Skin epidermis (tissue), 12 donors: ENCODE results near the gene PAMR1.
"Not testable (repeated sequence)": the region's sequence is repeated elsewhere in the genome, so short reads cannot be mapped to it uniquely, and the experiment has no call there.

Source experiments
- H3K27ac ChIP-seq, 21 experiments: fragments of 200-600 bp; sonication (generic) in 11 of 21; one replicate each; pipeline ENCODE4 v1.5.0; 2020; ENCODE audit warnings: mild to moderate bottlenecking in 3 of 21, inconsistent platforms in 2 of 21, moderate library complexity in 2 of 21
- H3K4me3 ChIP-seq, 7 experiments: fragments of 200-600 bp; sonication (generic) in 2 of 7; one replicate each; pipeline ENCODE4 v1.5.0; 2020; ENCODE audit warnings: inconsistent platforms in 2 of 7, mild to moderate bottlenecking in 2 of 7, moderate library complexity in 1 of 7

PAMR1 gene

GRCh38 chr11:35525501-35526175 is at the start of gene PAMR1:
TSS of gene PAMR1 (minus strand) at chr11:35525616. CDS start at chr11:35525585, 31 bp downstream.
- H3K27ac ChIP-seq = peak within 1 kb of the TSS in 6 of 21 experiments; percentile 5 to 65 (median 26)

DNA sequence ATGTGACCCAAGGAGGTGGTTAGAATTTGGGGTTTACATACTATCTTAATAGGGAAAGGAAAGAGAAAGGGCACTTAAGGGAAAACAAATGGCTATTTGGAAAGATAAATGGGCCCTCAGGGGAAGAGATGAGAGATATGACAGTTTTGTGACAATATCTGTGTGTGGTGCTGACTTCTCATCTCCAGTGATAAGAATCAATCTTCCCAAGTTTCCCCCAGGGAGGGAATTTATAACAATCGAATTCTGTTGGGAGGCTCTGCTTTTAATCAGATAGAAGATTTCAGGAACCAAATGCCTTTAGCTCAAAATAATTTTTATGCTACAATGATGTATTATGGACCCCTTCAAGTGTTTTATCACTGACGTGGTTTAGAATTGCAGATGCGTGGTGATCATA is 46.3 kb upstream of the PAMR1 start:
- H3K27ac ChIP-seq = no peak overlapping the region
- H3K4me3 ChIP-seq = no peak overlapping the region

More at GRCh38 chr11:35525501-35526175, at the start of gene PAMR1:
- H3K4me3 ChIP-seq = peak within 1 kb of the TSS in 4 of 7 experiments; percentile 5 to 38 (median 30)

- H3K4me3 ChIP-seq = no peak overlapping the region
- peak overlapping the region in 13 of 21 experiments; percentile 0 to 68 (median 23) for H3K27ac ChIP-seq
These were observed 42.5 kb upstream of the PAMR1 start for GRCh38 chr11:35567737-35568465.

DNA sequence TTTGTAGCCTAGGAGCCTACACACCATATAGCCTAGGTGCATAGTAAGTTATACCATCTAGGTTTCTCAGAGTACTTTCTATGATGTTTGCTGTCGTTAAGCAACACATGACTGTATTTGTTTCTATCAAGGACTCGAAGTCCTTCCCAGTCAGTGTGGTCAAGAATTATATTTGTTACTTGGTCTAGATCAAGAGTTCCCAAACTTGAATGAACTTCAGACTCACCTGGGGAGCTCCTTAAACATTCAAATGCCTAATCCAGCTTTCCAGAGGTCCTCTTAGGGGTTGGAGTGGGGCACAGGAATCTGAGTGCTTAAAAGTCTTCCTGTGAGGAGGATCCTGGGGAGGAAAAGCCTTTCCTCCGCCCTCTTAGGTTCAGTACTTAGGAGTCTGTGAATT is 41.5 kb upstream of the PAMR1 start:
- Histone ChIP-seq H3K27ac (no peak overlapping the region), H3K4me3 (no peak overlapping the region)

DNA sequence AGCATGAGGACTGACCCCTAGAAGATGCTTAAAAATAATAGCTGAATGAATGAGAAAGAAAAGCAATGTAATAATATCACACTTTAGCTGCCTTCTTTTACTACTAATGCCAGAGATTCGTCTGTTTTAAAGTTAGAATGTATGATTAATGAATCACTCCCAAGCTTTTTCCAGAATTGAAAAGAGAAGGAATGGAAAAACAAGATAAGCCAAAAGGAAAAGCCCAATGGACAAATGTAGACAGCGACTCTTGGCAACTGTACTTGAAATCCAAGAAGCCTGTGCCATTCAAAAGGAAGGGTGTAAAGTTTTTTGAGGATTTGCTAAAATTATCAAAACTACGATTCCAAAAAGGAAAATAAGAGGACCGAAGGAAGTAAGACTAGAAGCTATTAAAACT is 40.8 kb upstream of the PAMR1 start:
- H3K27ac ChIP-seq = no peak overlapping the region
- H3K4me3 ChIP-seq = no peak overlapping the region

- no peak overlapping the region for H3K4me3 ChIP-seq
- H3K27ac ChIP-seq = no peak overlapping the region
These were observed 38.8 kb upstream of the PAMR1 start for GRCh38 chr11:35564245-35564595.

- H3K27ac ChIP-seq = no peak overlapping the region
- no peak overlapping the region for H3K4me3 ChIP-seq
These were observed 38.2 kb upstream of the PAMR1 start for GRCh38 chr11:35563484-35564244.

- Histone ChIP-seq H3K4me3 (no peak overlapping the region), H3K27ac (peak overlapping the region in 2 of 21 experiments; percentile 52 to 73)
These were observed 34.5 kb upstream of the PAMR1 start for GRCh38 chr11:35559949-35560348.

DNA sequence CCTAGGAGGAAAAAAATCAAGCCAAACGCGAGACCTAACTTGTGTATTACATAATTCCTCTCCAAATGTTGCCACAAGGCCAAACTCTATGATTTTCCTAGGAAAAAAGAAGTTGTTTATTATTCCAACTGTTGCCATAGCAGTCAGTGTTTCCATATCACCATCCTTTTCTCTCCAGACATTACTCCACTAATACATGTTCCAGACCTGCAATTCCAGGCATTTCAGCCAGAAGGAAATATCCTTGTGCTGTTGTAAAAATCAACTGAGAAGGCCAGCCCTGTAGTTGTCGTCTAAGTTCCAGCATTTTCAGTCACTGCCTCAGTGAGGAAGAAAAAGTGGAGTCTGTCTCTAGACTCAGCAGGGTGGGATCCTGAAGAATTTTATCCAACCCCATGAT is 33.1 kb upstream of the PAMR1 start:
- H3K4me3 ChIP-seq = no peak overlapping the region
- peak overlapping the region in 10 of 21 experiments; percentile 19 to 73 (median 52) for H3K27ac ChIP-seq

- Histone ChIP-seq H3K27ac (no peak overlapping the region), H3K4me3 (no peak overlapping the region)
These were observed 30.1 kb upstream of the PAMR1 start for GRCh38 chr11:35555488-35555887.

GRCh38 chr11:35554491-35555437 is 29.3 kb upstream of the PAMR1 start:
- peak overlapping the region in 1 of 21 experiments; percentile 25 for H3K27ac ChIP-seq

GRCh38 chr11:35553831-35554230 is 28.4 kb upstream of the PAMR1 start:
- H3K27ac ChIP-seq = no peak overlapping the region

More at GRCh38 chr11:35554491-35555437, 29.3 kb upstream of the PAMR1 start:
- H3K4me3 ChIP-seq = no peak overlapping the region

GRCh38 chr11:35553021-35553420 is 27.6 kb upstream of the PAMR1 start:
- Histone ChIP-seq H3K27ac (no peak overlapping the region), H3K4me3 (no peak overlapping the region)

More at GRCh38 chr11:35553831-35554230, 28.4 kb upstream of the PAMR1 start:
- no peak overlapping the region for H3K4me3 ChIP-seq

DNA sequence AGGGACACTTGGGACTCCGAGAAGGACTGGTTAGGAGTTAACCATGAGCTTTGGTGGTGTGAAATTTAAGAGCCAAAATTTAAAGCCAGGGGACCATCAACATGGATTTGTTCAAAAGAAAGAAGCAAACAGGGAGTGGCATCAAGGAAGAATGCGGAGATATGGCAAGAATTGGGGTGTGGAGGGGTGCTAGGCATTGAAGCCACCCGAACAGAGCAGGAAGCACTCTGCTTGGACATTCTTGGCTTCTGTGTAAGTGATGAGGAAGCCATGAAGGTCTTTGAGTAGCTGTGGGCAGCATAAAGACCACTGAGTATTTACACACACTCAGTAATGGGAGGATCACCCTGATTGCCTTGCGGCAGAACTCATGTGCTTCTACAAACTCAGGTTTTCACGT is 27.2 kb upstream of the PAMR1 start:
- H3K27ac ChIP-seq = no peak overlapping the region
- H3K4me3 ChIP-seq = no peak overlapping the region

DNA sequence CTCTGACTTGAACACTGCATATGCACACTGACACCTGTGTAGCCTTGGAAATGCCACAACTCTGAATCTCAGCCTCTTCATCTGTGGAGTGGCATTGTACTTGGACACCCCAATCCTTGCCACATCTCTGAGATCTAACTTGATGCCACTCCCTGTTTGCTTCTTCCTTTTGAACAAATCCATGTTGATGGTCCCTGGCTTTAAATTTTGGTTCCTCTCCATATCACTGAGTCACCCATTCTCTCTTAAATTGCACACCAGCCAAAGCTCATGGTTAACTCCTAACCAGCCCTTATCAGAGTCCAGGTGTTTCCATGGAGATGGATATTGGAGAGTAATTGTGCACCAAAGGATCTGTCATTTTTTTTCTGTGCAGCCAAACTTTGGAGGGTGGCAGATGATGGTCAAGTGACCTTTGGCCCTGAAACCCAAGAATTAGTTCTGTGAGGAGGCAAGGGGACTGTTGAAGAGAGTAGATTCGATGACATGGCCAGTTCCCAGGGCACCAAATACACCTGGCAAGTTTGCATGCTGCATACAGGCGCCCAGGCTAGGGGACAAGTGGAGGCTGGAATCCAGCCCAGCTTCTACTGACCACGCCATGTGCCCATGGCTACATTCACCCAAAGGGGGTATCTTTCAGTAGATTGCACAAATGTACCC is 25.1 kb upstream of the PAMR1 start:
- no peak overlapping the region for H3K27ac ChIP-seq
- H3K4me3 ChIP-seq = no peak overlapping the region

DNA sequence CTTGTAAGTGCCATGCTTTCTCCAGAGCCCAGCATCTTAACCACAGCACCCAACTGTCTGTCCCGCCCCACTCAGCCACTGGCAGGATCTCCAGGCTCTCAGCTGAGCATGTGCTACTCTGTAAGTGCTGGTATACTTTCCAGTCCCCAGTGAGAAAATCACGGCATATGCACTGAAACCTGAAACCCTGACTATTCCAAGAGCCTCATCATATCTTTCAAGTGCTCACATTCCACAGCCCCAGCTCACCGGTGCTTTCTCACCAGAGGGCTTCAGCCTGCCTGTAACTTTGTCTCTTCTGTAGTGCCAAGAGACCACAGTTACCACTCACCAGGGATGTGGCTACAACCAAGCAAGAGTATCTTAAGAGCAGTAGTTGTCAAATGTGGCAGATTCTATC is 24.4 kb upstream of the PAMR1 start:
- H3K4me3 ChIP-seq = no peak overlapping the region
- H3K27ac ChIP-seq = no peak overlapping the region

- Histone ChIP-seq H3K27ac (no peak overlapping the region), H3K4me3 (no peak overlapping the region)
These were observed 23.6 kb upstream of the PAMR1 start for GRCh38 chr11:35548925-35549561.

GRCh38 chr11:35547995-35548394 is 22.6 kb upstream of the PAMR1 start:
- H3K27ac ChIP-seq, H3K4me3 ChIP-seq: not testable (repeated sequence)
